Fibroblast of lung (primary cell): ENCODE results near the gene HSPBAP1. TPM values are rescaled to one million over a fixed set of nuclear protein-coding genes. Genes with fewer than 3 reads are reported as not detected.

ENCODE experiments used
- DNase-seq, 2 donors: peaks; one replicate each; pipeline versions ENCODE4 v3.0.0 to v3.0.0-alpha.2; 2010; ENCODE audit warnings: low read depth in 2 of 2
- H2AFZ ChIP-seq: 2 replicates; pipeline ENCODE4 v1.5.1; 2012; ENCODE audit warnings: low read length, control low read depth, inconsistent platforms
- H3K27ac ChIP-seq: 2 replicates; pipeline ENCODE4 v1.5.1; 2011; ENCODE audit warnings: low read length, control low read depth; ENCODE audit not compliant: insufficient read depth
- H3K27me3 ChIP-seq: 2 replicates; pipeline ENCODE4 v1.5.1; 2011; ENCODE audit warnings: mild to moderate bottlenecking, low read length; ENCODE audit not compliant: control insufficient read depth, insufficient read depth
- H3K36me3 ChIP-seq: 2 replicates; pipeline ENCODE4 v1.5.1; 2011; ENCODE audit warnings: low read length; ENCODE audit not compliant: control insufficient read depth, insufficient read depth
- H3K4me1 ChIP-seq: 2 replicates; pipeline ENCODE4 v1.5.1; 2011; ENCODE audit warnings: low read length; ENCODE audit not compliant: control insufficient read depth, insufficient read depth; ENCODE audit errors: extremely low read depth
- H3K4me2 ChIP-seq: 2 replicates; pipeline ENCODE4 v1.5.1; 2011; ENCODE audit warnings: low read length, control low read depth; ENCODE audit not compliant: insufficient read depth; ENCODE audit errors: extremely low read depth
- H3K4me3 ChIP-seq, 4 experiments: fragments of 200-600 bp in 1 of 4; sonication (generic) in 1 of 4; replicated peaks in 1 of 4; 2 replicates each; pipeline ENCODE4 v1.5.1; 2011 to 2016; ENCODE audit warnings: low read length in 4 of 4, low read depth in 3 of 4, mild to moderate bottlenecking in 3 of 4, control low read depth in 2 of 4, inconsistent platforms in 1 of 4, mixed read lengths in 1 of 4; ENCODE audit not compliant: insufficient read depth in 1 of 4; ENCODE audit errors: control extremely low read depth in 1 of 4
- H3K79me2 ChIP-seq: 2 replicates; pipeline ENCODE4 v1.5.1; 2012; ENCODE audit warnings: mild to moderate bottlenecking, low read length, inconsistent platforms; ENCODE audit not compliant: control insufficient read depth, insufficient read depth
- H3K9ac ChIP-seq: 2 replicates; pipeline ENCODE4 v1.5.1; 2011; ENCODE audit warnings: mild to moderate bottlenecking, low read length, control low read depth; ENCODE audit not compliant: insufficient read depth
- H3K9me3 ChIP-seq: 2 replicates; pipeline ENCODE4 v1.5.1; 2012; ENCODE audit warnings: low read depth, low read length; ENCODE audit not compliant: control insufficient read depth, insufficient read depth
- H4K20me1 ChIP-seq: 2 replicates; pipeline ENCODE4 v1.5.1; 2011; ENCODE audit warnings: low read length; ENCODE audit not compliant: control insufficient read depth, insufficient read depth; ENCODE audit errors: extremely low read depth
- CTCF ChIP-seq, 2 donors: IDR thresholded peaks in 1 of 2; conservative IDR thresholded peaks in 1 of 2; 1 replicate in 1 of 2; 2 replicates in 1 of 2; pipeline ENCODE4 v1.5.1; 2011 to 2012; ENCODE audit warnings: low read length in 2 of 2, control low read depth in 1 of 2, inconsistent platforms in 1 of 2, low read depth in 1 of 2, mild to moderate bottlenecking in 1 of 2
- EZH2 ChIP-seq: IDR thresholded peaks from 2 replicates; pipeline ENCODE4 v1.5.1; 2012; ENCODE audit warnings: low read length, control low read depth, mild to moderate bottlenecking; ENCODE audit errors: missing control alignments
- polyA plus RNA-seq, 2 donors: library from polyadenylated mRNA; depleted of rRNA in 1 of 2; stranded (reverse) in 1 of 2; unstranded in 1 of 2; fragments of >200 nt; gene quantifications; 2 replicates each; pipeline ENCODE4 v1.2.1, GENCODE V29; 2011 to 2012; ENCODE audit warnings: missing spikeins in 1 of 2
- total RNA-seq: library from RNA; depleted of rRNA; stranded (reverse); fragments of >200 nt; gene quantifications from 2 replicates; pipeline ENCODE4 v1.2.1, GENCODE V29; 2014

The HSPBAP1 gene
- total and polyA plus RNA-seq, 2 donors (not counting 1 experiment from before 2014, with no cell fraction given): 5.2 to 12.4 TPM

GRCh38 chr3:122728756-122729514, 64.7 kb downstream of the HSPBAP1 start:
- Histone ChIP-seq H2AFZ (no peak overlapping the region), H3K4me3 (no peak overlapping the region), H3K79me2 (no peaks in the 10 kb centered on the region), H3K9ac (no peak overlapping the region), H3K4me1 (no peaks in the 10 kb centered on the region), H4K20me1 (no peaks in the 10 kb centered on the region), H3K36me3 (peaks cover 2% of the 10 kb centered on the region), H3K4me2 (no peak overlapping the region), H3K9me3 (no peaks in the 10 kb centered on the region), H3K27ac (no peak overlapping the region), H3K27me3 (no peaks in the 10 kb centered on the region)
- no peak for TF ChIP-seq CTCF (conservative IDR thresholded peaks at IDR 0.05 in 1 of 2, IDR thresholded peaks at IDR 0.05 in 1 of 2; ENCODE audit: low read depth in 1 of 2, low read length in 2 of 2)
- TF ChIP-seq EZH2: no peak
- DNase-seq: no peak

- TF ChIP-seq EZH2: no peak
- no peak for TF ChIP-seq CTCF (conservative IDR thresholded peaks at IDR 0.05 in 1 of 2, IDR thresholded peaks at IDR 0.05 in 1 of 2; ENCODE audit: low read depth in 1 of 2, low read length in 2 of 2)
- no peak overlapping the region for H2AFZ ChIP-seq
- H3K27ac ChIP-seq: no peak overlapping the region
- no peak for DNase-seq
- no peaks in the 10 kb centered on the region for H3K4me1 ChIP-seq
- H3K4me3 ChIP-seq: no peak overlapping the region
- no peak overlapping the region for H3K4me2 ChIP-seq
- H3K27me3 ChIP-seq: no peaks in the 10 kb centered on the region
- no peaks in the 10 kb centered on the region for H3K79me2 ChIP-seq
- H4K20me1 ChIP-seq: no peaks in the 10 kb centered on the region
- no peaks in the 10 kb centered on the region for H3K9me3 ChIP-seq
- peaks cover 2% of the 10 kb centered on the region for H3K36me3 ChIP-seq
- no peak overlapping the region for H3K9ac ChIP-seq
These were observed 65.4 kb downstream of the HSPBAP1 start for GRCh38 chr3:122728186-122728585.

GRCh38 chr3:122727766-122728165, 65.9 kb downstream of the HSPBAP1 start:
- Histone ChIP-seq H3K79me2 (no peaks in the 10 kb centered on the region), H3K36me3 (peaks cover 2% of the 10 kb centered on the region), H3K4me1 (no peaks in the 10 kb centered on the region), H3K27ac (no peak overlapping the region), H4K20me1 (no peaks in the 10 kb centered on the region), H3K27me3 (no peaks in the 10 kb centered on the region), H3K4me2 (no peak overlapping the region), H2AFZ (no peak overlapping the region), H3K4me3 (no peak overlapping the region), H3K9me3 (no peaks in the 10 kb centered on the region), H3K9ac (no peak overlapping the region)
- TF ChIP-seq CTCF (conservative IDR thresholded peaks at IDR 0.05 in 1 of 2, IDR thresholded peaks at IDR 0.05 in 1 of 2; ENCODE audit: low read depth in 1 of 2, low read length in 2 of 2): no peak
- TF ChIP-seq EZH2: no peak
- DNase-seq: peak in 1 of 2 donors; percentile 2
